MG63 (cell line): ENCODE measurements around the gene DLX1. TPM values are rescaled to one million over a fixed set of nuclear protein-coding genes. Genes with fewer than 3 reads are reported as not detected.
"Not testable (repeated sequence)": the region's sequence is repeated elsewhere in the genome, so short reads cannot be mapped to it uniquely, and the experiment has no call there.

Experiments
- DNase-seq: peaks from one replicate; pipeline ENCODE4 v3.0.0-alpha.2; 2020
- H3K27me3 ChIP-seq: fragments of 250-450 bp; sonication (Bioruptor Pico); 2 replicates; pipeline ENCODE4 v1.5.1; 2020; ENCODE audit warnings: mild to moderate bottlenecking, moderate library complexity
- H3K36me3 ChIP-seq: fragments of 250-450 bp; sonication (Bioruptor Pico); 2 replicates; pipeline ENCODE4 v1.5.1; 2020; ENCODE audit warnings: mild to moderate bottlenecking, moderate library complexity
- H3K4me3 ChIP-seq: fragments of 250-450 bp; sonication (Bioruptor Pico); 2 replicates; pipeline ENCODE4 v1.5.1; 2020; ENCODE audit warnings: mild to moderate bottlenecking, moderate library complexity
- H3K9me3 ChIP-seq: fragments of 250-450 bp; sonication (Bioruptor Pico); 2 replicates; pipeline ENCODE4 v1.5.1; 2020; ENCODE audit warnings: mild to moderate bottlenecking, moderate library complexity
- total RNA-seq: library from RNA; depleted of rRNA; stranded (reverse); fragments of >200 nt; shearing (Covaris generic); gene quantifications from 2 replicates; pipeline ENCODE4 v1.2.3, GENCODE V29; 2014; ENCODE audit warnings: low replicate concordance

The DLX1 gene
- total RNA-seq, 1 experiment from 2014 or later, result 5.7 TPM

DNA sequence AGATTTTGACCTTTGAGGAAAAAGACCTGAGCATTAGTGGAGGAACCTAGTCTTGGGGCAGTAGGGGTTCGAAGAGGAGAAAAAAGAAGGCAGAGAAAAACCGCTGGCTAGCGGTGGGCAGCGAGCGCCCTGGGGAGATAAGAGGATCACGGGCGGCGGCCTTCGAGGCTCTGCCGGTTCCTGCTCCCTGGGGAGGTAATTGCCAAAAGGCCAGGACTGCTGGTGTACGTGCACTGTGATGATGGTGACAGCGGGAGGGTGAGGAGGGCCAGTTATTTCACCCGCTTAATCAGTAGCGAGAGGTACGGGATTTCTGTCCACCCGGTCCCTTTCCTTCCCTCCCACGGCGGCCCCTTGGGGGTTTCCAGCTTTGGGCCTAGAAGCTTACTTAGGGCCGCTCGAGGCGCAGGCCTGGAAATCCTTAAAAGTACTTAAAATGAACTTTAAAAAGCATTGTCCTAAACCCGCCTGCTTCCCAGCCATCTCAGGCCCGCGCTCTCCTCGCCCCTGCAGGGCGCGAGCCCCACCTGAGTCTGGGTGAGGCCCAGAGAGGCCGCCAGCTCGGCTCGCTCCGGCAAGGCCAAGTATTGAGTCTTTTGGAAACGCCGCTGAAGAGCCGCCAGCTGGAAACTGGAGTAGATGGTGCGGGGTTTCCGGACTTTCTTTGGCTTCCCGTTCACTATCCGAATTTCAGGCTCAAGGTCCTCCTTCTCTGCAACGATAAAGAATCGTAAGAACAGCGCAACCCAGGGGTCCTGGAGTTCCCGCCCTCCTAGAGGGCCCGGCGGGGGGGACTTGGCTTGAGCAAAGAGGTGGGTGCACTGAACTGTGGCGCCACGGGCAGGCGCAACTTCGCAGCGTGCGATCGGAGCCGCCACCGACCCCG, 15.9 kb downstream of the DLX1 start:
- Histone ChIP-seq H3K27me3 (no peaks in the 10 kb centered on the region), H3K9me3 (no peaks in the 10 kb centered on the region), H3K4me3 (peak overlapping the region; percentile 67), H3K36me3 (no peaks in the 10 kb centered on the region)
- no peak for DNase-seq

DNA sequence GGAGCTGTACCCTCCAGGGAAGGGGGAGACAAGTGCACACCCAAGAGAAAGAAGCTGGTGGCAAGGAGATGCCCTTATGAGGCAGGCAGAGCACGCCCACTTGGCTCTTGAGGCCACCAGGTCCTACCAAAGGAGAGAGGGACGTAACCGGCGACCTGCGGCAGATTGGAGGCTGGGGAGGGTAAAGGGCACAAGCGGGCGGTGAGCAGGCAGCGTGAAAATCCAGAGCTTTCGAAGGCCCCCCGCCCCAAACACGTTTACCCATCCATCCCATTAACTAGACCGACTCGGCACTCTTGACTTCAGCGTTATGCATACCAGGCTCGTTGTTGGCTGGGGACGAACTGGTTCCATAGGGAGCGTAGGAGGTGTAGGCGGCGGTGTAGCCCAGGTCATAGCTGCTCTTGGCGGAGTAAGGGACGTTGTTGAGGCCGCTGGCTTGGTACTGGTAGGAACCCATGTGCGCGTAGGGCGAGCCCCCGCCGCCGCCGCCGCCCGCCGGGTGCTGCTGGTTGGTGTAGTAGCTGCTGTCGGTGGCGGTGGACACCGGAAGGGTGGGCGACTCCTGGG, 16.6 kb downstream of the DLX1 start:
- Histone ChIP-seq H3K27me3 (no peaks in the 10 kb centered on the region), H3K36me3 (no peaks in the 10 kb centered on the region), H3K4me3 (peak overlapping the region; percentile 67), H3K9me3 (no peaks in the 10 kb centered on the region)
- no peak for DNase-seq

DNA sequence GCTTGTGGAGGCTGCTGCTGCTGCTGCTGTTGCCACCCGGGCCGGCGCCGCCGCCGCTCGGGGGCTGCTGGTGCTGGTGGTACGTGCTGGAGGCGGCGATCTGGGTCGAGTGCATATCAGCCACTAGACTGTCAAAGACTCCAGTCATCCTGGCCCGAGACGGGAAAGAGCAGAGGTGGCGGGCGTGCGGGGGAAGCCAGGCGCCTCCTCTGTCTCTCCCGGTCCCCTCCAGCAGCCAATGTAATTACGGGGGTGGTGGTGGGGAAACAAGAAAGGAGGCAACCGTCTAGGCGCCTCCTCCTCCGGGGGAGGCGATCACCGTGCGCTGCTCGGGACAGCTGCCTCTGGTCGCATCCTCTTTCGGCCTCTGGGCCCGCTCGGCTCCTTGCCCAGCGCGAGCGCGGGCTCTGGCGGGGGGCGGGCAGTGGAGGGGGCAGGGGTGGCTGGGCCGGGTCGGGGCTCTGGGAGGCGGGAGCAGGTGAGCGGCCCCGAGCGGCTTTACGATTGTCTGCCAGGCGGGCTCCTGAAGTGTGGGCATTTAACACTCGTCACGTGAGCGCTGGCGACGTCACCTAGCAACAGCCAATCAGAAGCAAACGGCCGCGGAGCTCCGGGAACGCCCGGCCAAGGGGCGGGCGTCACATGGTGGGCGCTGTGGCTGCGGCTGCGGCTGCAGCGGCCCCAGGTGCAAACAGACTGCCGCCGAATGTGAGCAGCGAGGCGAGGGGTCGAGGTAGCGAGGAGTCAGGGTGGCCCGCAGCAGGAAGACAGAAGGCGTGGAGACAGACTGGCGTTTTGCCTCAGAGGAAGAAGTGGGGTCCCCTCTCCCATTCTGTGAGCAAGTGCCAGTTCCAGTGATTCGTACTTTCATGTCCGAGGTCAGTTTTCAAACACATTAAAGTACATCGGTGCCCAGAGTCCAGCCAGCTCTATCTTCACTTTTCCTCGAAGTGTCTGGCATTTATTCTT, 17.4 kb downstream of the DLX1 start, which contains the start of gene DLX2:
Gene DLX2, minus strand, starts transcription at position 510 of the 969 bp plus-strand sequence. Its CDS starts 362 bp downstream, at position 148.
- Histone ChIP-seq H3K4me3 (peak within 1 kb of the TSS; percentile 67), H3K36me3 (no peaks in the 10 kb centered on the region), H3K27me3 (no peaks in the 10 kb centered on the region), H3K9me3 (no peaks in the 10 kb centered on the region)
- DNase-seq, result peak; percentile 93

DNA sequence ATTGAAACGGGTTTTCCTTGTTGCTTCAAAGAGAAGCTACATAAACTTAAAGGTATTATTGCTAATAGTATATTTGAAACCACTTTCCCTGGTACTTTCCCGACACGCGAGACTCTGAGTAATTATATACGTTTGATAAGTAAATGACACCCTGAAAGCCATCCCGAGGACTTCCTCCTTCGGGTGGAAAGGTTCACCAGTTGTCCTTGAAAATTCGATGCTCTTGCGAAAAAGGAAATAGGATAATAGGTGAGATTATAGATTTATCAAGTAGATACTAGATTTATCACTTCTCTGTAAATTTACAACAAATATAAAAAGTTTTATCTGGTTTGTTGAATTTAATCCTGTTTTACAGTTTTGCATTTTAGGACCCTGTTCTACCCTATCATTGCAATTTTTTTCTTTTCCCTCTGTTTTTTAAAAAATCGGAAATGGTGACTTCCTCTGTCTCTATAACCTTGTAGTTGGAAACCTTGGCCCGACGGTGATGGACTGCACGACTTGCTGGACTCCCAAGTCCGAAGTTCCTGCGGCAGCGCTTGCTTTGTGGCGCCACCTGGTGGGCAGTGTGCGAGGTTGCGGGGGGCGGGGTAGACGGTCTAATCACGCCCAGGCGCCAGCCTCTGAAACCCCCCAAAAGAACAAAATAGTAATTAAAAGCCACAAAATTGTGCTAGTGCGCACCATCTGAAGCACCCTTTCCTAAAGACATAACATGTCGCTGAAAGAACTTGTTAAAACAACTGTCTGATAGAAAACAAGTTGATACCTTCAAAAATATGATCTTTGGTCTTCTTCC, 18.4 kb downstream of the DLX1 start:
- Histone ChIP-seq H3K4me3 (peak overlapping the region; percentile 67), H3K36me3 (no peaks in the 10 kb centered on the region), H3K27me3 (no peaks in the 10 kb centered on the region), H3K9me3 (no peaks in the 10 kb centered on the region)
- DNase-seq, result peak; percentile 82

DNA sequence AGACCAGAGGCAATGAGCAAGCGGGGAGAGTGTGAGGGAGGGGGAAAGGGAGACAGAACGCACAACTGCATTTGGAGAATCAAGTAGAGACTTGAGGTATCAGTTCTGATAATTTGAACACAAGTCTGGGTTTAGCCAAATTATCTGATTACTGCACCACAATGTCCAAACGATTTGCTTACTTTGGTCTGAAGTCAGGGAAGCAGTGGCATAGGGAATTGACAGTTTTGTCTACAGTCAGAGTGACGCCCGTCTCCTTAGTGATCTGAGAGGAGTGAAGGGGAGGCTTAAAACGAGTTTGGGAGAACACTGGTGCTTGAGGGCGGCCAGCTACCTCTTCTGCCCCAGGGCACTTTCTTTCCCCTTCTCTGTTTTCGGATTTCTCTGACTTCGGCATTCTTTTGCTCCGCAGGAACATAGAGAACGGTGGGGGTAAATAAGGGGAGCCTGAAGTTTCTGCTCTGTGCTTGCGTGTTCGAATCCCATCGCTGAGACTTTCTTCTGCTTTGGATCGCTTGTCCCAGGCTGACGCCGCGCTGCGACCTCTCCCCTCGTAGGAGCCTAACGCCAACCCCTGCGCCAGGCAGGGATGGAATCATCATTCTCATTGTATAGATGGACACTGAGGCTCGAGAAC, 20.3 kb downstream of the DLX1 start:
- Histone ChIP-seq H3K36me3 (no peaks in the 10 kb centered on the region), H3K27me3 (no peaks in the 10 kb centered on the region), H3K9me3 (no peaks in the 10 kb centered on the region), H3K4me3 (peak overlapping the region; percentile 50)
- DNase-seq, result no peak

DNA sequence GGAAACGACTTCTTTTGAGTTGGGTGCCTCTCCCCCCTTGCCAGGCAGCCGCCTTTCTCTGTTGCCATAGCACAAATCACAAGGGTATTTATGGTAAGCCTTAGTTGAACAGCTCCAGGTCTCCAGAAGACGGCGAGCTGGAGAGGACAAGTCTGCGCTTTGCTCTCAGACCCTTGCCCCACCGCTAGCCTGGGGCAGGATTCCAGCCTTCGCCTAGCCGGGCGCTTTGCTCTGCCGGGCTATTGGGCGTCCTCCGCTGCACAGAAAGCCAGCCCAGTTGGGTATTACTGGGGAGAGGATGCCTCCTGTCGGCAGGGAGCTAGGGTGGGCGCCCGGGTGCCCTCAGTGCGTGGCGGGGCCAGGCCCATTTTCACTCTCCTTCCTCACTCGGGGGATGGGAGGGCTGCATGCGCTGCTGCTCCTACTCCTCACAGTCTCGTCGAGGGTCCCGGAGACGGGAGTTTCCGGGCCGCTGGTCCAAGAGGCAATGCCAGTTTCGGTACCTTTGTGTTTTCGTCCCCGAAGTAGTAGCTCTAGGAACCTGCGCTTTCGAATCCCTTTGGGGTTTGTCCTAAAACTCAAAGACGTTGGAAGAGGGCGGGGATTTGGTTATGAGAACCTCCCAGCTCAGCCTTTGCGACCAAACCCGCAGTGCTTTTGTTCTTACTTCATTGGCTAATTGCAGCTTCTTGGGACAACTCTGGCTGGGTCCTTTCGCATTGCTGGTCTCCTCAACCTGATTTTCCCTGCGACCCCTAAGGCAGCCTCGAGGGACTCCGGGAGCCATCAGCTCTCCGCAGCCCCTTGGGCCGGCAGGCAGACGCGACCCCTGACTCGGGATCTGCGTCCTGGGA, 21.0 kb downstream of the DLX1 start:
- Histone ChIP-seq H3K27me3 (no peaks in the 10 kb centered on the region), H3K9me3 (no peaks in the 10 kb centered on the region), H3K36me3 (no peaks in the 10 kb centered on the region), H3K4me3 (peak overlapping the region; percentile 50)
- peak; percentile 77 for DNase-seq

DNA sequence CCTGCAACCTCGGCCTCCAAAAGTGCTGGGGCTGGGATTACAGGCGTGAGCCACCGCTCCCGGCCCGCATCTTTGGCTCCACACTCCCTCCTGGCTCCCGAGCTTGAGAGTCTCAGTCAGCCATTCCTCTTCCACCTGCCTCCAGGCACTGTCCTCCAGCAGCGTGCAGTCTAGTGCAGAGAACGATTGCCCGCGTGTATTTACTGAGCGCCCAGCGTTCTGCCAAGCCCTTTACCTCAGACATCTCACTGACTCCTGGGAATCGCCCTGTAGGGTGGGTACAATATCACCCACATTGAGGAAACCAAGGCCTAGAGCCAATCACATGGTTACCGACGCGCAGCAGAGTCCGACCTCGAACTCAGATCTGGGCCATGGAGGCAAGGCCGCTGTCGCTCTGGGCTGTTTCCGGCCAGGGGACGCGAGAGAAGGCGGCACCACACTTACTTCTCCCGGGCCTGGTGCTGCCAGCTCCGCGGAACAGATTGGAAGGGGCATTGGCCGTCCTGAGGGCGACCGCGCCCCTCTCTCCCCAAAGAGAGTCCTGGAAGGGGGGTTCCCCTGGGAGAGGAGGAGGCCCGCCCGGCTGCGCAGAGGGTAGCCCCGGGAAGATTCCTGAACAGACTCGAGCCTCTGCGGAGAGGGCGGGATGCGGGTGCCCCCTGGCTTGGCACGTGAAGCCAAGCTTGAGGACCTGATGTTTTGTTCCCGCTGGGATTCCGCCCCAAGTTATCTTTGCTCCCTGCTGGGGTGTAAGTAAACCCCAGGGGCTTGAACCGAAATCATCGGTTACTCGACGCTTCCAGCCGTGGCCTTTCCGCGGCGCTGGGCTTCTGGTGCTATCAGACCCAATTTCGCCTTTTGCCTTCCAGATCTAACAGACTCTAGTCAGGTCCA, 22.6 kb downstream of the DLX1 start:
- Histone ChIP-seq H3K27me3 (no peaks in the 10 kb centered on the region), H3K36me3 (no peaks in the 10 kb centered on the region), H3K9me3 (no peaks in the 10 kb centered on the region), H3K4me3 (no peak overlapping the region)
- DNase-seq, result no peak

DNA sequence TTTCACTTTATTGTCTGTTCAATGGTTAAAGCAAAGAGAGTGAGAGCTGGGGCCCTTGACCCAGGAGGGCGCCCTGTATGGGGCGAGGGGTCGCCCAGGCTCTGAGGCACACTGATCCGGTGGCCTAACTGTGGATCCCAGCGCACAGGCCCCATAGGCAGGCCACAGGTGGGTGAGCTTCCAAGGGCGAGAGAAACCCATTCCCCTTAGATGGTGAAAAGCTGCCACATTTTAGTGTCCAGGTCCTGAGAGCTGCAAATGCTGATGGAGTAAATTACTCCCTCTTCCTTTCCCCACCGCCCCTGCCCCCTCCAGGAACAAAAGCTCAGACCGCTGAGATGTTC, 23.3 kb downstream of the DLX1 start:
- H3K9me3 ChIP-seq, result no peaks in the 10 kb centered on the region
- H3K4me3 ChIP-seq, result no peak overlapping the region
- no peak for DNase-seq
- H3K27me3 ChIP-seq, result no peaks in the 10 kb centered on the region
- no peaks in the 10 kb centered on the region for H3K36me3 ChIP-seq

DNA sequence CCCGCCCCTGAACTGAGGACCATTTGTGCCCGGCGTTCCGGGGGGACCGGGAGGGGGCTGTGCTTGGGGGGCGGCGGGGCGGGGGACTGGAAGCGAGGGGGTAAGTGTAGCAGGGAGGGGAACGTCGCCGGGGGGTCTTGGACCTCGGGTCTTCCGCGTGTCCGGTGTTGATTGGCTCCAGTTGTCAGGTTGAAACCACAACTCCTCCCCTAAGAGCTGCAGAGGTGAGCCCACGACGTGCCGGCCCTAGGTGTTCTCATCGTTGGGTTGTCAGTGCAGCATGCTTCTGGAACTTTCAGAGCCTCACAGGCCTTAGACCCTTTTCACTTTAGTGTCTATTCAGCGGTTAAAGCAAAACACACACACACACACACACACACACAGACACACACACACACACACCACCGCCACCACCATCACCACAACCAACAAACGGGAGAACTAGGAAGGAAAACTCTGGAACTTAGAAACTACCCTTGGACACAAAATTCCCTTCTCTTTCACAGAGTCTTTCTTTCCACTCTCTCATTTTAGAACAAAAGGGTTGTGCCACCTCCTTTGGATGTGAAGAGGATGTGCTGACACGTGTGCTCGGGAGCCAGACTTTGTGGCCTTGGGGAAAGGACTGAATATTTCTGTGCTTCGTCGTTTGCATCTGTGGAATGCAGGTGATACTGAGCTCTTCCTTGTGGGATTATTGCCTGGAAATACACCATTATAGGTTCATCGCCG, 24.1 kb downstream of the DLX1 start:
- DNase-seq, result no peak

DNA sequence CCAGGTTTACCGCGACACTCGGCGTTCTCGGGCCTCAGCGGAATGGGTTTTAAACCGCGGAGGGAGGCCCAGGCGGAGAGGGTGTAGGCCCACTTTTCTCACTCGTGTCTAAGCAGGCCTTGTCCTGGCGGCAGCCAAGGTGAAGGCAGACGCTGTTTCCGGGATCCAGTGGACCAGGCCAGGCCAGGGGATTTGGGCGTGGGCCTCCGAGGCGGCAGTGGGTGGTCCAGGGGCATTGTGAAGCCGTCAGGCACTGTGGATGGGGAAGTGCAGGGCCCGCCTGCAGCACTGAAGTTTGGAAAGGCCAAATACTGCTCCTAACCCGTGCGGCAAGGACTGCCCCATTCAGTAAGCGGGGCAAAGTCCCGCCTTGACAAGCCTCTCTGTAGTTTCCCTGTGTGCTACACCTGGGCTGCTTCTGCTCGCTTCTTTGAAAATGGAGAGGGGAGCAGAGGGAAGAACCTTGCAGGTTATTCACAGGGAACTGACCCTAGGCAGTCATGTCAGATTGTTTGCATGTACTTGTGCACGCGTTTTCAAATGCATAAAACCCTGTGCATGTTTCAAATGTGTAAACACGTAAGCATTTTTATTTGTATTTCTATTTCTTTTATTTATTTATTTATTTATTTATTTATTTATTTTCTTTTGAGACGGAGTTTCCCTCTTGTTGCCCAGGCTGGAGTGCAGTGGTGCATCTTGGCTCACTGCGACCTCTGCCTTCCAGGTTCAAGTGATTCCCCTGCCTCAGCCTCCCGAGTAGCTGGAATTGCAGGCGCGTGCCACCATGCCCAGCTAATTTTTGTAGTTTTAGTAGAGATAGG, 24.9 kb downstream of the DLX1 start:
- H3K27me3 ChIP-seq, result no peaks in the 10 kb centered on the region
- no peak overlapping the region for H3K4me3 ChIP-seq
- no peaks in the 10 kb centered on the region for H3K36me3 ChIP-seq
- no peaks in the 10 kb centered on the region for H3K9me3 ChIP-seq
- no peak for DNase-seq

More for the DNA sequence above, 24.1 kb downstream of the DLX1 start:
- Histone ChIP-seq H3K4me3 (no peak overlapping the region), H3K27me3 (no peaks in the 10 kb centered on the region), H3K36me3 (no peaks in the 10 kb centered on the region), H3K9me3 (no peaks in the 10 kb centered on the region)

DNA sequence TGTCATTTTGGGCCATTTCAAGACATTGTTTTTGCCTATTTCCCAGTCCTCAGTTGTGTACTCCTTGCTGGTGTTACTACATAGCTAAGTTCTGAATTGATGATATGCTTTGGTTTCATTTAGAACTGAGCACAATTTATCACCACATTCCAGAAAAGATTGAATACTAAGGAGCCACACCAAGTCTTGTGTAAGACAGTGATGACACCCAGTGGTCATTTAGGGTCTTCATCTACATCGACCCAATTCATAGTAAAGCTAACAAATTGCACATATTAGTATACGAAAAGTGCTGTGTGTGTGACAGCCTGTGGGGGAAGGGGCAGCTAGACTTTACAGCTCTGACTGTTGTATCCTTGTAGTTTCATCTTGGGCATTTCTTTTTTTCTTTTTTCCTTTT, 28.3 kb downstream of the DLX1 start:
- no peaks in the 10 kb centered on the region for H3K9me3 ChIP-seq
- no peak overlapping the region for H3K4me3 ChIP-seq
- no peak for DNase-seq
- H3K27me3 ChIP-seq, result no peaks in the 10 kb centered on the region
- no peaks in the 10 kb centered on the region for H3K36me3 ChIP-seq

DNA sequence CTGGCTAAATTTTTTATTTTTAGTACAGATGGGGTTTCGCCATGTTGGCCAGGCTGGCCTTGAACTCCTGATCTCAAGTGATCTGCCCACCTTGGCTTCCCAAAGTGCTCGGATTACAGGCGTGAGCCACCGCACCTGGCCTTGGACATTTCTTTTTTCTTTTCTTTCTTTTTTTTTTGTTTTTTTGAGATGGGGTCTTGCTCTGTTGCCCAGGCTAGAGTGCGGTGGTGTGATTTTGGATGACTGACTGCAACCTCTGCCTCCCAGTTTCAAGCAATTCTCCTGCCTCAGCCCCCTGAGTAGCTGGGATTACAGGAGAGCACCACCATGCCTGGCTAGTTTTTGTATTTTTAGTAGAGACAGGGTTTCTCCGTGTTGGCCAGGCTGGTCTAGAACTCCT, 28.9 kb downstream of the DLX1 start:
- DNase-seq, H3K27me3 ChIP-seq, H3K9me3 ChIP-seq, H3K36me3 ChIP-seq, H3K4me3 ChIP-seq: not testable (repeated sequence)

DNA sequence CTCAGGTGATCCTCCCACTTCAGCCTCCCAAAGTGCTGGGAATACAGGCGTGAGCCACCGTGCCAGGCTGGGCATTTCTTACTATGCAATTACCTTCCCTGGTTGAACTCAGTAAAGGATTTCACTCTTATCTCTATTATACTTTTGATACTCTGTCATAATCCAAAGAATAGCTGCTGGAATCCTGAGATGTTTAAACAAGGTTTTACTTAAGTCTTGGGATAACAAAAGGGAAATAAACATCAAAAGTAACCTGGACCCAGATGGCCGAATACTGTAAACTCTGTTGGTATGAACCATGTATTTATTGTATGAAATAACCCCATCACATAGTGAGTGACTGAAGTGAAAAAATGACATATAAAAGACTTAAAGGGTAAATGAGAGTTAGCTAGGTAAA, 29.3 kb downstream of the DLX1 start:
- no peak for DNase-seq
- H3K27me3 ChIP-seq, result no peaks in the 10 kb centered on the region
- H3K9me3 ChIP-seq, result no peaks in the 10 kb centered on the region
- no peak overlapping the region for H3K4me3 ChIP-seq
- H3K36me3 ChIP-seq, result no peaks in the 10 kb centered on the region
